IMR-90 (cell line): ENCODE measurements around the gene MRFAP1L1. TPM values are rescaled to one million over a fixed set of nuclear protein-coding genes. Genes with fewer than 3 reads are reported as not detected.

Experiments
- ATAC-seq: fragments of 200-7000 bp; cut with Tn5 transposase; 2 replicates; pipeline ENCODE4 v1.9.1; 2020; ENCODE audit warnings: low read depth, mild to moderate bottlenecking, moderate library complexity
- BruUV-seq: library from RNA; stranded (reverse); fragments of 400-500 nt; replicated peaks from 2 replicates; lab custom pipeline; 2021; lab: Mats Ljungman, UMichigan
- CTCF ChIA-PET: fragments of 300-600 bp; formaldehyde crosslinking; extraction: SDS; loops from one replicate; lab custom pipeline; 2021; ENCODE audit warnings: antibody characterized with exemption; lab: Yijun Ruan, JAX
- POLR2A ChIA-PET: fragments of 300-600 bp; sonication (Branson Sonifier 250); formaldehyde crosslinking; loops from one replicate; lab custom pipeline; 2022; ENCODE audit warnings: antibody characterized with exemption; ENCODE audit not compliant: unreplicated experiment; lab: Charles Lee
- DNase-seq: peaks from one replicate; pipeline ENCODE4 v3.0.0; 2013
- H2AFZ ChIP-seq: replicated peaks from 2 replicates; pipeline ENCODE3; 2013; ENCODE audit warnings: low read length, mild to moderate bottlenecking; ENCODE audit not compliant: poor library complexity
- H2AK5ac ChIP-seq: 2 replicates; pipeline ENCODE4 v1.6.1; 2013; ENCODE audit warnings: low read depth, low read length, inconsistent platforms
- H2AK9ac ChIP-seq: replicated peaks from 2 replicates; pipeline ENCODE3; 2013; ENCODE audit warnings: mild to moderate bottlenecking, low read depth, low read length, moderate library complexity; ENCODE audit not compliant: poor library complexity
- H2BK120ac ChIP-seq: 2 replicates; pipeline ENCODE4 v1.6.1; 2013; ENCODE audit warnings: low read depth, low read length, inconsistent platforms
- H2BK15ac ChIP-seq: 3 replicates; pipeline ENCODE4 v1.6.1; 2013; ENCODE audit warnings: low read depth, low read length, inconsistent platforms
- H2BK20ac ChIP-seq: 2 replicates; pipeline ENCODE4 v1.6.1; 2013; ENCODE audit warnings: low read depth, mild to moderate bottlenecking, inconsistent platforms, low read length, moderate library complexity
- H2BK5ac ChIP-seq: 2 replicates; pipeline ENCODE4 v1.6.1; 2013; ENCODE audit warnings: mild to moderate bottlenecking, low read depth, low read length, inconsistent platforms; ENCODE audit not compliant: poor library complexity, severe bottlenecking
- H3K14ac ChIP-seq: replicated peaks from 2 replicates; pipeline ENCODE4 v1.6.1; 2013; ENCODE audit warnings: low read depth, low read length, inconsistent platforms
- H3K18ac ChIP-seq: 2 replicates; pipeline ENCODE4 v1.6.1; 2013; ENCODE audit warnings: low read depth, low read length, control low read depth
- H3K23ac ChIP-seq: 2 replicates; pipeline ENCODE4 v1.6.1; 2013; ENCODE audit warnings: low read depth, low read length, inconsistent platforms
- H3K27ac ChIP-seq: 2 replicates; pipeline ENCODE4 v1.5.1; 2013; ENCODE audit warnings: mild to moderate bottlenecking, control low read depth, low read length; ENCODE audit not compliant: insufficient read depth
- H3K27me3 ChIP-seq: 2 replicates; pipeline ENCODE4 v1.6.1; 2013; ENCODE audit warnings: low read length; ENCODE audit not compliant: control insufficient read depth, insufficient read depth
- H3K36me3 ChIP-seq: 2 replicates; pipeline ENCODE4 v1.6.1; 2013; ENCODE audit warnings: low read length, mixed read lengths; ENCODE audit not compliant: control insufficient read depth, insufficient read depth
- H3K4ac ChIP-seq: 2 replicates; pipeline ENCODE4 v1.6.1; 2013; ENCODE audit warnings: low read depth, low read length, inconsistent platforms
- H3K4me1 ChIP-seq: 2 replicates; pipeline ENCODE4 v1.6.1; 2013; ENCODE audit warnings: low read length, mixed read lengths; ENCODE audit not compliant: control insufficient read depth, insufficient read depth
- H3K4me2 ChIP-seq: 2 replicates; pipeline ENCODE4 v1.6.1; 2013; ENCODE audit warnings: low read depth, mild to moderate bottlenecking, control low read depth, low read length, moderate library complexity
- H3K4me3 ChIP-seq: 2 replicates; pipeline ENCODE4 v1.5.1; 2013; ENCODE audit warnings: low read depth, mild to moderate bottlenecking, control low read depth, low read length, moderate library complexity; ENCODE audit not compliant: insufficient read depth
- H3K56ac ChIP-seq: 2 replicates; pipeline ENCODE4 v1.6.1; 2013; ENCODE audit warnings: low read length, inconsistent platforms; ENCODE audit not compliant: insufficient read depth; ENCODE audit errors: extremely low read depth
- H3K79me1 ChIP-seq, 2 experiments: 2 replicates each; pipeline ENCODE4 v1.6.1; 2013; ENCODE audit warnings: low read length in 2 of 2, inconsistent platforms in 1 of 2, low read depth in 1 of 2
- H3K9ac ChIP-seq: 2 replicates; pipeline ENCODE4 v1.6.1; 2013; ENCODE audit warnings: low read depth, low read length, control low read depth
- H3K9me1 ChIP-seq: 2 replicates; pipeline ENCODE4 v1.6.1; 2013; ENCODE audit warnings: low read length, inconsistent platforms; ENCODE audit not compliant: insufficient read depth
- H3K9me3 ChIP-seq: 2 replicates; pipeline ENCODE4 v1.6.1; 2013; ENCODE audit warnings: low read length; ENCODE audit not compliant: control insufficient read depth, insufficient read depth
- H4K20me1 ChIP-seq: 2 replicates; pipeline ENCODE4 v1.6.1; 2013; ENCODE audit warnings: low read length, inconsistent platforms; ENCODE audit not compliant: insufficient read depth
- H4K5ac ChIP-seq: 2 replicates; pipeline ENCODE4 v1.6.1; 2013; ENCODE audit warnings: mild to moderate bottlenecking, low read depth, low read length, control low read depth
- H4K8ac ChIP-seq, 2 experiments: 2 replicates each; pipeline ENCODE4 v1.6.1; 2013; ENCODE audit warnings: low read depth in 2 of 2, low read length in 2 of 2, control low read depth in 1 of 2, inconsistent platforms in 1 of 2
- H4K91ac ChIP-seq: 2 replicates; pipeline ENCODE4 v1.6.1; 2013; ENCODE audit warnings: low read depth, low read length, inconsistent platforms; ENCODE audit not compliant: insufficient read depth
- BHLHE40 ChIP-seq: fragments of 150-350 bp; IDR thresholded peaks from 2 replicates; pipeline ENCODE4 v1.6.1; 2016; ENCODE audit warnings: mild to moderate bottlenecking, low read depth, low read length
- CEBPB ChIP-seq: IDR thresholded peaks from 2 replicates; pipeline ENCODE4 v1.6.1; 2012; ENCODE audit warnings: low read depth, low read length, improper control_type of control experiment
- CHD1 ChIP-seq: IDR thresholded peaks from 2 replicates; pipeline ENCODE4 v1.6.1; 2012; ENCODE audit warnings: low read depth, low read length, improper control_type of control experiment
- CTCF ChIP-seq: conservative IDR thresholded peaks from 2 replicates; pipeline ENCODE4 v1.5.1; 2012; ENCODE audit warnings: mild to moderate bottlenecking, low read depth, low read length, improper control_type of control experiment
- ELK1 ChIP-seq: fragments of 150-350 bp; IDR thresholded peaks from 2 replicates; pipeline ENCODE4 v1.6.1; 2016; ENCODE audit warnings: low read depth, mild to moderate bottlenecking, low read length, moderate library complexity, borderline replicate concordance
- FOS ChIP-seq: fragments of 150-350 bp; IDR thresholded peaks from 2 replicates; pipeline ENCODE4 v1.6.1; 2016; ENCODE audit warnings: low read depth, low read length
- MAFK ChIP-seq: IDR thresholded peaks from 2 replicates; pipeline ENCODE4 v1.6.1; 2012; ENCODE audit warnings: low read depth, low read length, improper control_type of control experiment
- MXI1 ChIP-seq: IDR thresholded peaks from 2 replicates; pipeline ENCODE4 v1.6.1; 2012; ENCODE audit warnings: low read depth, mild to moderate bottlenecking, low read length, moderate library complexity, borderline replicate concordance
- POLR2A ChIP-seq: IDR thresholded peaks from 2 replicates; pipeline ENCODE4 v1.6.1; 2012; ENCODE audit warnings: mild to moderate bottlenecking, low read depth, low read length
- RAD21 ChIP-seq: IDR thresholded peaks from 2 replicates; pipeline ENCODE4 v1.6.1; 2012; ENCODE audit warnings: low read length, improper control_type of control experiment
- RCOR1 ChIP-seq: IDR thresholded peaks from 2 replicates; pipeline ENCODE4 v1.6.1; 2012; ENCODE audit warnings: mild to moderate bottlenecking, low read length, improper control_type of control experiment; ENCODE audit not compliant: insufficient replicate concordance
- RFX5 ChIP-seq: IDR thresholded peaks from 2 replicates; pipeline ENCODE4 v1.8.0; 2012; ENCODE audit warnings: low read depth, mild to moderate bottlenecking, low read length, moderate library complexity
- SMC3 ChIP-seq: fragments of 150-350 bp; IDR thresholded peaks from 2 replicates; pipeline ENCODE4 v1.6.1; 2016; ENCODE audit warnings: low read depth, mild to moderate bottlenecking, antibody characterized with exemption, low read length, moderate library complexity
- USF2 ChIP-seq: fragments of 150-350 bp; IDR thresholded peaks from 2 replicates; pipeline ENCODE4 v1.6.1; 2017; ENCODE audit warnings: mild to moderate bottlenecking, antibody characterized with exemption, low read length, low read depth
- WGBS, 2 experiments: methylation state at CpG; one replicate each; pipeline versions ENCODE4 v1.1.5 to v1.1.7; 2013; ENCODE audit warnings: missing lambda C conversion rate in 2 of 2; ENCODE audit not compliant: insufficient read length in 1 of 2; ENCODE audit errors: extremely low coverage in 2 of 2; 5-methylcytosine and 5-hydroxymethylcytosine counted together
- dilution Hi-C: fragments of 300-500 bp; cut with HindIII; formaldehyde crosslinking; loops from one replicate; pipeline ENCODE4 v1.14.3; 2018; ENCODE audit warnings: low sequenced_read_pairs; ENCODE audit not compliant: unreplicated experiment
- in situ Hi-C: fragments of 300-500 bp; cut with MboI; formaldehyde crosslinking; loops from 3 replicates; pipeline ENCODE4 v1.14.3; 2019; ENCODE audit warnings: low sequenced_read_pairs, inconsistent platforms, mixed read lengths
- intact Hi-C: fragments of 100-400 bp; cut with micrococcal nuclease; formaldehyde crosslinking; loops from 2 replicates; pipeline ENCODE4 v1.10.0; 2022
- polyA plus RNA-seq, 3 experiments: library from polyadenylated mRNA; depleted of rRNA; stranded (reverse); fragments of >200 nt; gene quantifications; 2 replicates each; pipeline ENCODE4 v1.2.3, GENCODE V29; 2012; ENCODE audit warnings: low replicate concordance in 1 of 3
- total RNA-seq: library from RNA; depleted of rRNA; stranded (reverse); fragments of >200 nt; gene quantifications from 2 replicates; pipeline ENCODE4 v1.2.3, GENCODE V29; 2012

The MRFAP1L1 gene
- total and polyA plus RNA-seq, 2 of the 4 experiments (the other 2 are of a cell fraction): 31.7 to 47.0 TPM

- peak overlapping the region; percentile 67; the same call in 1 of the 2 replicates for H2AK5ac ChIP-seq
- intact Hi-C loops: no loop called here
- no peak for TF ChIP-seq CHD1
- no peak for TF ChIP-seq RFX5
- TF ChIP-seq FOS: no peak
- no peak for TF ChIP-seq CTCF
- TF ChIP-seq MXI1: no peak
- TF ChIP-seq ELK1: no peak
- no peak for TF ChIP-seq SMC3
- no peak for TF ChIP-seq CEBPB
- no peak for TF ChIP-seq POLR2A
- no peak for TF ChIP-seq BHLHE40
- TF ChIP-seq RCOR1: no peak
- TF ChIP-seq MAFK: no peak
- no peak for TF ChIP-seq USF2
- no peak for TF ChIP-seq RAD21
- H3K4me1 ChIP-seq: peaks cover 9% of the 10 kb centered on the region
- H4K91ac ChIP-seq: peak overlapping the region; percentile 99; the same call in 1 of the 2 replicates
- in situ Hi-C loops: no loop called here
- no TSS peak for BruUV-seq
- no peaks in the 10 kb centered on the region for H3K36me3 ChIP-seq
- peak overlapping the region; percentile 77; the same call in 1 of the 3 replicates for H2BK15ac ChIP-seq
- no peak overlapping the region for H3K4me2 ChIP-seq
- H3K14ac ChIP-seq: no peak overlapping the region
- no peak overlapping the region for H3K27ac ChIP-seq
- no peak overlapping the region for H3K56ac ChIP-seq
- H3K9me3 ChIP-seq: no peaks in the 10 kb centered on the region
- H2BK120ac ChIP-seq: peak overlapping the region; percentile 100
- ChIA-PET POLR2A (interaction anchor here (0.6 kb wide), 2 partner anchors 54 to 415 kb away, joined by 7 to 8 read pairs; no protein-coding TSS in a partner anchor), CTCF (interaction anchor here (0.6 to 0.7 kb wide), 2 partner anchors 173 to 321 kb away, joined by 4 to 5 read pairs; no protein-coding TSS in a partner anchor)
- H3K4me3 ChIP-seq: no peak overlapping the region
- WGBS, 2 experiments: 72% methylated on average over 3 of the region's 20 CpGs; no CpG with 5 or more reads in 1 of the 2 experiments
- H3K9ac ChIP-seq: no peak overlapping the region
- dilution Hi-C loops: no loop called here
- H2BK5ac ChIP-seq: no peak overlapping the region
- no peak overlapping the region for H4K5ac ChIP-seq
- peak overlapping the region; percentile 16 for H2AFZ ChIP-seq
- no peak for DNase-seq
- no peaks in the 10 kb centered on the region for H3K27me3 ChIP-seq
- no peak overlapping the region for H4K8ac ChIP-seq
- no peak for ATAC-seq
- H3K18ac ChIP-seq: 0 out of 2 replicates have a peak overlapping the region, but pooled peaks have one; percentile 32
- no peak overlapping the region for H3K23ac ChIP-seq
- H2AK9ac ChIP-seq: no peak overlapping the region
- H3K4ac ChIP-seq: peak overlapping the region; percentile 86; the same call in 1 of the 2 replicates
- H4K20me1 ChIP-seq: no peaks in the 10 kb centered on the region
- H3K9me1 ChIP-seq: peaks cover 14% of the 10 kb centered on the region
- peak overlapping the region; percentile 92 for H2BK20ac ChIP-seq
- H3K79me1 ChIP-seq: 0 out of 4 replicates have a peak, but pooled peaks cover 0 to 4% of the 10 kb centered on the region in 2 experiments
Observed at GRCh38 chr4:6730603-6731317, 21.1 kb upstream of the MRFAP1L1 start.
